GM19351 (cell line): ENCODE data around the gene XKR8.

Source experiments
- ATAC-seq: cut with Tn5 transposase; IDR thresholded peaks from one replicate; pipeline ENCODE4 v1.9.1; 2021; ENCODE audit warnings: mild to moderate bottlenecking, moderate library complexity; ENCODE audit not compliant: unreplicated experiment

XKR8 gene, protein sequence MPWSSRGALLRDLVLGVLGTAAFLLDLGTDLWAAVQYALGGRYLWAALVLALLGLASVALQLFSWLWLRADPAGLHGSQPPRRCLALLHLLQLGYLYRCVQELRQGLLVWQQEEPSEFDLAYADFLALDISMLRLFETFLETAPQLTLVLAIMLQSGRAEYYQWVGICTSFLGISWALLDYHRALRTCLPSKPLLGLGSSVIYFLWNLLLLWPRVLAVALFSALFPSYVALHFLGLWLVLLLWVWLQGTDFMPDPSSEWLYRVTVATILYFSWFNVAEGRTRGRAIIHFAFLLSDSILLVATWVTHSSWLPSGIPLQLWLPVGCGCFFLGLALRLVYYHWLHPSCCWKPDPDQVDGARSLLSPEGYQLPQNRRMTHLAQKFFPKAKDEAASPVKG

DNA sequence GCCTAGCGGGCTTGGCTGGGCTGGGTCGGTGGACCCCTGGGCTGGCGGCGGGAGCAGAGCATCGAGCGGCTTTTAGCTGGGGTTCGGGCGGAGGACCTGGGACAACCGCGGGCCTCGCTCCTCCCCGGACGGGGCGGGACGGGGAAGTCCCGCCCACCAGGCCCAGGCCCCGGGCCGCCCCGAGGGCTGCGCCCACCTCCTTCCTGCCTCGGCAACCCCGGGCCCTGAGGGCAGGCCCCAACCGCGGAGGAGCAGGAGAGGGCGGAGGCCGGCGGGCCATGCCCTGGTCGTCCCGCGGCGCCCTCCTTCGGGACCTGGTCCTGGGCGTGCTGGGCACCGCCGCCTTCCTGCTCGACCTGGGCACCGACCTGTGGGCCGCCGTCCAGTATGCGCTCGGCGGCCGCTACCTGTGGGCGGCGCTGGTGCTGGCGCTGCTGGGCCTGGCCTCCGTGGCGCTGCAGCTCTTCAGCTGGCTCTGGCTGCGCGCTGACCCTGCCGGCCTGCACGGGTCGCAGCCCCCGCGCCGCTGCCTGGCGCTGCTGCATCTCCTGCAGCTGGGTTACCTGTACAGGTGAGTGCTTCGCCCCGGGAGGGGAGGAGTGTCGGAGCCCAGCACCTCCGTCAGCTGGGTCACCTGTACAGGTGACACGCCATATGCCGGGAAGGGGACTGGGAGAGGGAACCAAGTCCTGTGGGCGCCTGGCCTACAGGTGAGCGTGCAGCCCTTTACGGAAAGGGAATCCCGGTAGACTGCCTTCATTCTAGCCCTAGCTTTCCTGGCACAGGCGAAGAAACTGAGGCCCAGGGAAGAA, at the start of gene XKR8:
Gene XKR8, plus strand, starts transcription at position 182 of the 812 bp plus-strand sequence. Its CDS starts 97 bp downstream, at position 279.
- ATAC-seq, result peak; percentile 91

DNA sequence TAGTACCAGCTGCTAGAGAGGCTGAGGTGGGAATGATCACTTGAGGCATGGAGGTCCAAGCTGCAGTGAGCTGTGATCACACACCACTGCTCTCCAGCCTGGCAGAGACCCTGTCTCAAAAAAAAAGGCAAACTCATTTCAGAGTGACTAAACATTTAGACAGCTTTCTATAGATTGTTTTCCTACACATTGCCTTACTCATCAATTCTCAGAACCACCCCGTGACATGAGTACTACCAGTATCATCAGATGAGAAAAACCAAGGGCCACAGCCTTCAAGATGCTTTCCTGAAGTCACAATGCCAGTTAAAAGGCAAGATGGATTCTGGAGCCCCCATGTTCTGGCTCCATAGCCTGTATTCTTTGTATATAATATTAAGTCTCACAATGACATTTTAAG, 47.3 kb upstream of the XKR8 start:
- ATAC-seq, result no peak

DNA sequence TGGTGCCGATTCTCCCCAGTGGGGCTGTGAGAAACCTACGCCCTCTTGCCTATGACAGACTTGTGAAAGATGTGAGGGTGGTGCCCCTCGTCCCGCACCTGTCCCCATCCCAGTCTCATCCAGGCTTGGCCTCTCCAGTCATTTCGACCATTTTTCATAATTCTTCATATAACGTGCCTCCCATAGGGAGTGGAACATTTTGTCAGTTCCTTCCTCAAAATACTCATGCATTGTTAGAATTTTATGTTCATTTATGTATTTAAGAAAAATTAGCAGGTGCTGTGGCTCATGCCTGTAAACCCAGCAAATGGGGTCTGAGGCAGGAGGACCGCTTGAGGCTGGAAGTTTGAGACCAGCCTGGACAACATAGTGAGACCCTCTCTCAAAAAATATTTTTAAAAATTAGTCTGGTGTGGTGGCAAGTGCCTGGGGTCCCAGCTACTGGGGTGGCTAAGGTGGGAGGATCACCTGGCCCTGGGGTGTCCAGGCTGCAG, 44.6 kb upstream of the XKR8 start:
- no peak for ATAC-seq

DNA sequence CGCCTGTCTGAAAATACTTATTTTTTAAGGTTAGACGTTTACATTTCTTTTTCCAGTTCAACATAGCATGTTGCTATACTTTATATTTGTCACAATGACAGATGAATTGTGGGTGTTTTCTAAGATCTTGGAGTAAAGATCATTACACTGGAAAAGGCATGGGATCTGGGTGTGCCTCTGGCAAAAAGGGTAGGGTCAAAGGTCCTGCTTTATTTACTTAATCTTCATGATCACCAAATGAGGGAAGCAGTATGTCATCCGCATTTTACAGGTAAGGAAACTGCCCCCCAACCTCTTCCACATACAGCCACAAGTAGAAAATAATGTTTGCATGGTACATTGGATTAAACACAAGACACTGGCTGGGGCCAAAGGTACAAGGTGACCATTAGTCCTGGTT, 37.5 kb upstream of the XKR8 start:
- ATAC-seq, result no peak

DNA sequence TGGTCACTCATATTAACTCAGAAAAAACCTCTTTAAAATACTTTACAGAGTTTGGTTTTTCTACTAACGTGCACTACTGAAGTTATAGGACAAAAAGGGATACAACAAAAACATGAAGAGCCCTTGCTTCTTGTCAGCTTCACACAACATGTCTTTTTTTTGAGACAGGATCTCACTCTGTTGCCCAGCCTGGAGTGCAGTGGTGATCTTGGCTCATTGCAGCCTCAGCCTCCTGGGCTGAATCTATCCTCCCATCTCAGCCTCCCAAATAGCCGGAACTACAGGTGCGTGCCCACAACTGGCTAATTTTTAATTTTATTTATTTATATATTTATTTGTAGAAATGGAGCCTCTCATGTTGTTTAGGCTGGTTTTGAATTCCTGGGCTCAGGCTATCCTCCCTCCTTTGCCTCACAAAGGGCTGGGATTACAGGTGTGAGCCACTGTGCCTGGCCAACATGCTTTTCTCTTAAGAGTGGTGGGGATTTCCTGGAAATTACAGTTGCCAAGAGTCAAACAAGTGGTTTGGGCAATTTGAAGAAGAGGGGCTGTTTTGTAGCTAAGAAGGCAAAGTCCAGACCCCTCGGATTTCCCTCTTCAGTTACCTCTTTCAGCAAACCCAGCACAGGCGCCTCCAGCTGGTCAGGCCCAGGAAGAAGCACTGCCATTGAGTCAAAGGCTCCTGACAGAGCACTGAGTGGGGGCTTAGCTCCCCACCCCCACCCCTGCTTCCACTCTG, 31.4 kb upstream of the XKR8 start:
- ATAC-seq, result no peak

DNA sequence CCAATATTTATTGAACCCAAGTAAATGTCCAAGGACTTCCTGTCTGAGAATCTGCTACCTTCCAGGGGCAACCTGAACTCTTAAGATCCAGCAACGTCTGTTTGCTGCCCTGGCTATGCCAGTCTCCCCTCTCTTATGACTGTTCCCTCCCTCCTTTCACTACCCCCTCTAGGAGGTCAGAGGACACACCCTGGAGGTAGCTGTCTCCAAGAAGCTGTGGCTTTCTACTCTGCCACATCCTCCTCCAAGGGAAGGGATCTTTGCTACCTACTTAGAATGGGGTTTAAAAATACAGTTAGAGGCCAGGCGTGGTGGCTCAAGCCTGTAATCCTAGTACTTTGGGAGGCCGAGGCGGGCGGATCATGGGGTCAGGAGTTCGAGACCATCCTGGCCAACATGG, 28.6 kb upstream of the XKR8 start:
- no peak for ATAC-seq

DNA sequence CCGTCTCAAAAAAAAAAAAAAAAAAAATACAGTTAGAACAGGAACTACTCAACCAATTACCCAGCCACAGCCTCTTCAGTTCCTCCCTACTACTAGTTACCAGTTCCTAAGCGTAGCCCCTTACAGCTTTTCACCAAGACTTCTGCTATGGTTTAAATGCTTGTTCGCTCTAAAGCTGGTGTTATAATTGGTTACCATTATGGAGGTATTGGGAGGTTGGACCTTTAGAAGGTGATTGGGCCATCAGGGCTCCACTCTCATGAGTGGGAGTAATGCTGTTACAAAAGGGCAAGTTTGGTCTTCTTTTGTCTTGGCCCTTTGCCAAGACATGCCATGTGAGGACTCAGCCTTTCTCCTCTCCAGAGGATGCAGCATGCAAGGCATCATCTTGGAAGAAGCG, 28.0 kb upstream of the XKR8 start:
- ATAC-seq, result no peak

DNA sequence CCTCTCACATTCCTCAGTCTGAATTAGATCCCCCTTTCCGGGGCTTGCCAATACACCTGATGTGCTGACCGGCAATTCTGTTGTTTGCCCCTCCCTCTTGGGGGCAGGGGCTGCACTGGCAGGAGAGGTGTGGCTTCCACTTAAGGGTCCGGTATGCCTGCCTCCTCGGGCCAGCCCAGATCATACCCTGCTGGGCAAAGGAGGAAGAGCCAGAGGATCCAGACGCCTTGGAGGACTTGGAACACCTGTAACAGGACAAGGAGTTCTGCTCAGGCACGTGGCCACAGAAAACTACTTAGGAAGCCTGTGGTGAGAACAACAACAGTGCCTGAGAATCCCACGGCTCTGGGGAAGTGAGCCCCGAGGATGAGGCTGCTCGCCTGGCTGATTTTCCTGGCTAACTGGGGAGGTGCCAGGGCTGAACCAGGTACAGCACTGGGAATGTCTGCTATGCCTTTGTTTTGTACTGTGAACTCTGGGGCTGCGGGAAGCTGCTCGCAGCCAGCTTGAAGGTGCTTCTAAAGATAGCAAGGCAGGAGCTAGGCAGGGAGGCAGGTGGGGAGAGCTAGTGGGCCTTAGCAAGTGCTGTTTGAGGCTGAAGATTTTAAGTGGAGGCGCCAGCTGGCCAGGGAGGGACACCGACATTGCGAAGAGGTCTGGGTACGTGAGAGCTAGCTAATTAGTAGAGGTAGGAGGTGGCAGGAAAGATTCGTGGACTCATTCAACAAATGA, 24.8 kb upstream of the XKR8 start, which contains the start of gene SMPDL3B:
Gene SMPDL3B, plus strand, starts transcription at position 183 of the 732 bp plus-strand sequence. Its CDS starts 184 bp downstream, at position 367.
- ATAC-seq, result no peak

DNA sequence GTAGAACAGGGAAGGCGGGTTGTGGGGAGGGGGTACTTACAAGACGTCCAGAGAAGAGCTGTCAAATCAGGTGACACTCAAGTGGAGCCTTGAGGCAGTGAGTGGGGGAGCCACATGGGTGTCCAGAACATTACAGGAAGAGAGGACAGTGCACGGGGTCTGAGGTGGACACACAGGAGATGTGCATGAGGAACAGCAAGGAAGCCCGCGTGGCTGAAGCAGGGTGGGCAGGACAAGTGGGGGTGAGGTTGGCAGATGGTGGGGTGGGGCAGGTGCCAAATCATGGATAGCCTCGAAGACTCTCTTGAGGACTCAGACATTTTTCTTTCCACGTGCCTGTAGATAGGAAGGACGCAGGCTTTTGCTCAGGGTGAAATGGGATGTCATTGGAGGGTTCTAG, 24.1 kb upstream of the XKR8 start:
- ATAC-seq, result no peak

DNA sequence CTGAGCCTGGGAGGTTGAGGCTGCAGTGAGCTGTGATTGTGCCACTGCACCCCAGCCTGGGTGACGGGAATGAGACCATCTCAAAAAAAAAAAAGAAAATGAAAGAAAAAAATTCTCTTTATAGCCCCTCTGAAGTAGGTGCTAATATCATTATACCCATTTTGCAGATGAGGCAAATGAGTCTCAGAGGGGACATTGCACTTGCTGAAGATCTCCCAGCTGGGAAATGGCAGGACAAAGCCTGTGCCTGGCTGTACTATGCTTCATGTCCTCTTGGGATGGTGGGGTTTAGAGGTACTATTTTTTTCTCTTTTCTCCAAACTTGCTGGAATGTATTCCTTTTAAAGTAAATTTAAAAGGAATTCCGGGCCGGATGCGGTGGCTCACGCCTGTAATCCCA, 23.4 kb upstream of the XKR8 start:
- ATAC-seq, result no peak

DNA sequence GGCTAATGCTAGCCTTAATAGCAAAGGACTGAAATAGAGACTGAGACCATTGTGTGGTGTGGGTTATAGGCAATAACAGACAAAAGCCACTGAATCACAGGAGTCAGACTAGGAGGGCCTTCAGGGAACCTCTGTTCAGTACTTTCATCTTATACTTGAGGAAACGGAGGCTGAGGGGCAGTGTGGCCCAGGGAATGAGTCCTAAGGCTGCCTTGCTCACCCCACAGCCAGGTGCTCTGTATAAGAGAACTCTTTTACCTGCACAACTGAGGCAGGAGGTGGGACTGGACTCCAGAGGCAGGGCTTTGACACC, 22.3 kb upstream of the XKR8 start:
- no peak for ATAC-seq

DNA sequence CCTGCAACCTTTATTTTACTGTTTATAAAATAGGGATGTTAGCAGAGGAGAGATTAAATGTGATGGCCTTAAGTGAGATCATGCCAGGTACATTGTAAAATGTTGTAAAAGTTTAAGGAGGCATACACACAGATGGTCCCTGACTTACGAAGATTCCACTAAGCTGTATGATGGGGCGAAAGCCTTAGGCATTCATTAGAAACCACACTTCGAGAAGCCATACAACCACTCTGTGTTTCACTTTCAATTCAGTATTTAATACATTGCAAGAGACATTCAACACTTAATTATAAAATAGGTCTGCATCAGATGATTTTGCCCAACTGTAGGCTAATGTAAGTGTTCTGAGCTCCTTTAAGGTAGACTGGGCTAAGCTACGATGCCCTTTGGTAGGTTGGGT, 21.3 kb upstream of the XKR8 start:
- ATAC-seq, result no peak

DNA sequence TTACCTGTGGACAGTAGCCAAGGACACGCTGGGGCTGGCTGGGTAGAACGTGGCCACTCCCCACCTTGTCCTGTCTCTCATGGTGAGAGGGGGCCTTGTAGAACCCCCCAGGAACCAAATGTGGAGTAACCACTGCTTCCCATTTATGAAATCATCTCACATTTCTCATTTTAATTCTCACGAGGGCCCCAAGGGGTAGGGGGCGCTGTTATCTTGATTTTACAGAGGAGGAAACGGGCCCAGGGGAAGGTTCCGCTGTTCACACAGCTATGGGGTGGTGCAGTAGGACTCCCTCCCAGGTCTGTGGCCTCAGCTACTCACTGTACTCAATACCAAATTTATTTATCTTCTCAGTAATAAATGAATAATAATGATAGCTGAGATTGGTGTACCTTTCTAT, 19.5 kb upstream of the XKR8 start:
- no peak for ATAC-seq

DNA sequence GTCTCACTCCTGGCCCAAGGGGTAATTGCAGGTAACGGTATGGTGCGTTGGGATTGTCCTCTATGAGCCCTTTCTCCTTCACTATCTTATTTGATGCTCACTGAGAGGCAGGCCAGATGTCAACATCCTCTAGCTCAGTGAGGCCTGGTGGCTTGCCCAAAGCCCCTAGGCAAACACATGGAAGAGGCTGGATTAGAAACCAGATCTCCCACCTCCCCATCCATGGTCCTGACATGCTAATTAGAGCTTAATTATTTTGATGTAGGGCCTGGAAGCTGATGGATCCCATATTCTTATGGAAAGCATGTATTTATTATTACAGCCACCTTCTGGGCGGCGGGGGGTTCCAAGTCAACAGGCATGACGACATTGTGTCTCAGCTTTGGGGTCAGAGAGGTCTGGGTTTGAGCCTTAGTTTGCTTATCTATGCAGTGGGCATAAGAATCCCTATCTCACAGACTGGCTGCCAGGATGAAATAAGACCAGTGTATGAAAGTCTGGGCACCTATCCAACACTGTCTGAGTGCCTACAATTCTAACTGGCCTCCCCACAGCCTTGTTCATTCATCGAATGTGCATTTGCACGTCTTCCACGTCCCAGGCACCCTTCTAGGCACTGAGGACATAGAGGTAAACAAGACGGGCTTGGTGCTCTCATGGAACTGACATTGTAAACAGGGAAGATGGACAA, 18.8 kb upstream of the XKR8 start:
- ATAC-seq, result no peak

DNA sequence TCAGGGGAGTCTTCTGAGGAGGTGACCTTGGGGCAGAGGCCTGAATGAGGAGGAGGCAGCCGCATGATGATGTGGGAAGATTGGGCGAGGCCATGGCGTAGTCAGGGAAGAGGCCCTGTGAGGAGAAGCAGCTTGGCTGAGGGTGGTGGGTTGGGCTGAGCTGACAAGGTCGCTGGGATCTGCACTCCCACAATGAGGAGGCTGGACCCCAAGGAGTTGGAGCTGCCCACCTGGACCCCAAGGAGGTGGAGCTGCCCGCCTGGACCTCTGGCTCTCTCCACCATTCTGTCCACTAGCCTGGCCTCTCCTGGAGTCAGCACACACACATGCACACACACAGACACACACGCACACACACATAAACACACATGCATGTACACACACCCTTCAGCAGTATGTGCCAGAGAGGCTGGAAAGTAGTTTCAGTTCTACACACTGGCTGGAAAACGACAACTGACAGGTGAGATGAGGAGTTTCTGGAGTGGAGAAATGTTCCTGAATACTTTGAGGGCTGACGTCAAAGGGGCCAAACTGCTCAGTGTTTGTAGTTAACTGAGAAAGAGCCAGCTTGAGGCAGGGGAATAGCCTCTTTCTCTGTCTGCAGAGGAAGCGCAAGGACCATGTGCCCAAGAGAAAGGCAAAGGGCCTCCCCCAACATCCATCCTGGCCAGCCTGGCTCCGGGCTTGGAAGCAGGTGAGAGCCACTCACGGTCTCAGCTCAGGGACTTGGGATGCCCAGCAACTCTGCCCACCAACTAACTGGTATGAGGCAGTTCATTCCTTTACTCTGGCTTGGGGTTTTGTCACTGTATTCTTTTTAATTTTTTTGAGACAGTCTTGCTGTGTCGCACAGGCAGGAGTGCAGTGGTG, 17.9 kb upstream of the XKR8 start:
- no peak for ATAC-seq

DNA sequence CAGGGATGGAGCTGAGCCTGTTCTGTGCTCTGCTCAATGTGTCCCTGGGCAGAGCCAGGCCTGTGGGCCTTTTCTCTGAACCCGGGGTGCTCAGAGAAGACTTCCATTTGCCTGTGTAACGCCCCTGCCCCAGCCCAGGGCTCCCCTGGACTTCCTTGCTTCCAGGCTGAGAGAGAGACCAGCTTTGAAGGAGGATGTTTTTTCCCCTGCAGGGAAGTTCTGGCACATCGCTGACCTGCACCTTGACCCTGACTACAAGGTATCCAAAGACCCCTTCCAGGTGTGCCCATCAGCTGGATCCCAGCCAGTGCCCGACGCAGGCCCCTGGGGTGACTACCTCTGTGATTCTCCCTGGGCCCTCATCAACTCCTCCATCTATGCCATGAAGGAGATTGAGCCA, 14.8 kb upstream of the XKR8 start:
- no peak for ATAC-seq

DNA sequence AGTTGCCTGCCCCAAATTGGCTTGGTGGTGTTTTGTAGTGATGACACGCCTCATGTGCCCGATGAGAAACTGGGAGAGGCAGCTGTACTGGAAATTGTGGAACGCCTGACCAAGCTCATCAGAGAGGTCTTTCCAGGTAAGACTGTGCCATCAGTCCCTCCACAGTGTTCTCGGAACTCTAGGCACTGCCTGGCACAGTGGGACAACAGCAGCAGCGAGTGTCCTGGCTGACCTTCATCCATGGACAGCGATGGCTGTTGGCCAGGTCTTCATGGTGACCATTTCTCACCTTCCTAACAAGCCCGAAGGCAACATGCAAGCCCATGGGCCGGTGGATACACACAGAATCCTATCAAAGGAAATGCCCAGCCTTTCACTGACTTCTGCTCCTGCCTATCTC, 10.7 kb upstream of the XKR8 start:
- no peak for ATAC-seq

DNA sequence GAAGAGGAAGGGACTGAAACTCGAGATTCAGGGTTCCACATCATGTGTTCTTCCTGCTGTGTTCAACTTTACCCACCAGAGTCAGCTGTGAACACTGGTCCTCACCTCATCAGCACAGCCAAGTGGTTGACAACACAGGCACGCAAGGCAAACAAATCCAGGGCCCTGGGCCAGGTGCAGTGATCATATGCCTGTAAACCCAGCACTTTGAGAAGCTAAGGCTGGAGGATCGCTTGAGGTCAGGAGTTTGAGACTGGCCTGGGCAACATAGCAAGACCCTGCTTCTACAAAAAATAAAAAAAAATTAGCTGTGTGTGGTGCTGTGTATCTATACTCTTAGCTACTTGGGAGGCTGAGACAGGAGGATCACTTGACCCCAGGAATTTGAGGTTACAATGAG, 8.4 kb upstream of the XKR8 start:
- no peak for ATAC-seq

DNA sequence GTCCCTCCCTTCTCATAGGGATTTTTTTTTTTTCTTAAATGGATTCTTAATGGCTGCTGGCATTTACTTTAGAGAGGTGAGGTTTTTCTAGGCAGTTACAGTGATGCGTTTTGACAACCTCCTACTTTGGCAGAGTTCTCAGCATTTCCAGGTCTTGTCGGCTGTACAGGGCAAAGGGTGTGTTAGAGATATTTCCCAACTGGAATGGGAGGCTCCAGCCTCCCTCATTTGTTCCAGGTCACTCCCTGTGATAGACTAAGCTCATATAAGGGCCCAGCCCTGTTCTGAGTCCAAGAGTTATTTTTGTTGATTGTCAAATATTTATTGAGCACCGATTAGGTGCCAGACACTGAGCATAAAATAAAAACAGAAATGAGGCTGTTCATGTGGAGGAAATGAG, 7.6 kb upstream of the XKR8 start:
- no peak for ATAC-seq
